Ishikawa (cell line): ENCODE data around the gene PCBP4.

Source experiments
- CREB1 ChIP-seq: IDR thresholded peaks from 2 replicates; pipeline ENCODE4 v1.6.1; 2012; ENCODE audit warnings: low read depth
- EP300 ChIP-seq: IDR thresholded peaks from 2 replicates; pipeline ENCODE4 v1.6.1; 2012; ENCODE audit warnings: borderline replicate concordance

GRCh38 chr3:51949121-51949520, 18.1 kb downstream of the PCBP4 start:
- TF ChIP-seq CREB1, result no peak
- no peak for TF ChIP-seq EP300
